NCI-H2227 treated with DMSO at 0.1 percent for 48 hours (cell line): ENCODE data around the gene SMARCA2.
A peak's percentile ranks its signal among the peaks of the same experiment; 100 is the strongest.

ENCODE experiments used
- DNase-seq: peaks from one replicate; lab custom pipeline; 2025; lab: John Stamatoyannopoulos, UW

Gene SMARCA2

DNA sequence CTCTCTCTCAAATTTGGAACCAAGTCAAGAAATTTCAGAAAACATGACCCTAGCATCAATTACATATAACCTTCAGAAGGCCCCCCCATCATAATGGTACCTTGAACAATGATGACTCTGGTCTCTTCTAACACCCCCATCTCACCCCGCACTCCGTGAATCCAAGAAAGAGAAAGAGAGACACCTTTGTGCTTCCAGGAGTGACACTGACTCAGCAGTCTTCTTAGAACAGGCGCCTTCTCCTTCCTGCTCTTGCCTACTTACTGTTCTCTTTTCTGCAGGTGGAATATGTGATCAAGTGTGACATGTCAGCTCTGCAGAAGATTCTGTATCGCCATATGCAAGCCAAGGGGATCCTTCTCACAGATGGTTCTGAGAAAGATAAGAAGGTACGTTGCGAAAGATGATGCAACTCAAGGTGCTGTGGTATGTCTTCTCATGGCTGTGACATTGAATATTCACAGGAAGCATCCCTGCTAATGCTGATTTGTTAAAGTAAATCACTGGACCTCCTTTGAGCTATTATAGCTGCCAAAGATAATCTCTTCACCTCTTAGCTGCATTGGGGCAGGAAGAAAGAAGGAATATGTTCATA is 81.3 kb downstream of the SMARCA2 start:
- peak; percentile 3 for DNase-seq

DNA sequence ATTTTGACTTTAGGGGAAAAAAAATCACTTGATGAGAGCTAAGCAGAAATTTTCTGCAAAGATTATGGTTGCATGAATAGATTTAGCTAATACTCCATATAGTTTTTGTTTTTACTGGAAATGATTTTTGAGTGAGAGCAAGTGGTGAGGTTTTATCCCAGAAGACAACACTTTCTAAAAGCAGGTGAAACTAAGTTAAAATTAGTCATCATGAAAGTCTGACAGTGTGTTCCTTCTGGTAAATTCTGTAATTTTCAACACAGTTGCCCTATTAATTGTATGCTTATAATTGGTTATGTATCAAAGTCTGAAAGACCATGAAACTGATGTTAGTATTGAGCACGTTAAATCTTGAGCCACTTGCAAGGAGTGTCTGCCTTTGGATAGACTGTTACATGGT is 91.5 kb downstream of the SMARCA2 start:
- DNase-seq, result no peak

DNA sequence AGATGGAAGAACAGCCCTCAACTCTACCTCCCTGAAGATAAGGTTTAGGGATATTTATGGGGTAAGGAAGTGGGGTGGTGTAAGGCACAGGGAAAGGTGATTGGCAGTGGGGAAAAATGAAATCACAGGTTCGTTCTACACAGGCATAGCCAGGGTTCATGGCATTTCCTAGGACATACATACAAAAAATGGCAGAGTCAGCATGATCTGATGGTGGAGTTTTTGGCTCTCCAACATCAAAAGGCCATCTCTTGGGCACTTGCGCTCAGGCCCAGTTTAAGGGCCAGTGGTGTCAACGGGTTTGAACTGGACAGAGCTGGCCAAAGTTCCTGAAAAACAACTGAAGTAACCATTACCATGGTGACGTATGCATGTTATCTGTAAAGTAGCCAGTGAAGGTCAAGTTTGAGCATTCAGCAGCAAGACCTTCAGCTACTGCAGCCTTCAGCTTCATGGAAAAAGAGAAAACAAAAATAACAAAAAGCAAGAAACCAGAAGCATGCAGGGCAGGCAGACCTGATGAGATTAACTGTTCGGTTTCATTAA is 92.8 kb downstream of the SMARCA2 start:
- DNase-seq, result no peak

DNA sequence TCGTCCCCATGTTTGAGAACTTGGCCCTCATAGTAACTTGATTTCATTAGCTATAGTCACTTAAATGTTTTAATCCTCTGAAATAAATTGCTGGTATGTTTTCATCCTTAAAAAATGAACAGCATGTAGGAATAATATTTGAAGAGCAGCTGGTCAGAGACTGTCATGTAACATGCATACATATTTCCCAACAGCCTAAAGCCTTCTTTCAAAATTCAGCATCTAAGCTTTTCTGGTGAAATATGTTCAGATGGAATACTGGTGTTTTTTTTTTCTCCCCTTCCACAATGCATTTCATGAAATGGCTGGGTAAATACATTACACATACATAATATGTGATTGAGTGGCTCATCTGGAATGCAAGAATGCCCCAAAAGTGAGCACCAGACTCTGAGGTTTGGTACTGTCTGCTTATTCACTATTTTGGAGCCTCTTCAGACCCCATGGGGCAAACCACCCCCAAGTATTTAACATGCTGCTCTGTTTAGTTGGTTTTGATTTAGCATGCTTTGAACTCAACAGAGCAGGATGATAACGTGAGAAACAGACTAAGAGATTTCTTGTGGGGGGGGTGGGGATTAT is 94.0 kb downstream of the SMARCA2 start:
- DNase-seq, result no peak

DNA sequence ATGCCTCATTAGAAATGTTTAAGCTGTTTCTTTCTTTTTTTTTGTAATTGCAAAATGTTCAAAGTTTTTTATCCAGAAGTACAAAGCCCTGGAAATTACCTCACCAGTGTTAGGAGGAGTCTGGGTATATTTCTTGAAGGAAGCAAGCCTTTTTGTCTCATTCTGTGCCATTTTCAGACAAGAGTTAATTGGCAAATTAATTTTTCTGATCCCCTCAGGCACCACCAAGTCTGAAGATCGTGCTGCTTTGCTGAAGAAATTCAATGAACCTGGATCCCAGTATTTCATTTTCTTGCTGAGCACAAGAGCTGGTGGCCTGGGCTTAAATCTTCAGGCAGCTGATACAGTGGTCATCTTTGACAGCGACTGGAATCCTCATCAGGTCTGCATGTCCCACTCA is 94.9 kb downstream of the SMARCA2 start:
- no peak for DNase-seq

DNA sequence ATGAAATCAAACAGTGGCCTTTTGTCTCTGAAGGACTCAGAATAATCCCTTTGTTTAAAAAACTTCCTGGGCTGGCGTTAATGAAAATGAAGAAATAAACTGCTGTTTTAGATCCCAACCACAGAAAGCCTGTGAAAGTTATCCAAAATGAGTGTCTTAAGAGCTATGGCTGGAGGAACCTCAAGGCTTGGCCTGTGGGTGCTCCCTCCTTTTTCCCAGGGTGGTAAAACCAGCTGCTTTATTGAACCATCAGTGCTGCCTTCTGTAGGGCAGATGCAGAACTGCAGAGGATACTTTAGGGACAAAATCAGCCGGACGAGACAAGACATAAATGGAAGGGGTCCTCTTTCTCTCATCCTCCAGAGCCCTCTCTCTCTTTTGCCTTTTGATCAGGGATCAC is 100.9 kb downstream of the SMARCA2 start:
- DNase-seq, result no peak

DNA sequence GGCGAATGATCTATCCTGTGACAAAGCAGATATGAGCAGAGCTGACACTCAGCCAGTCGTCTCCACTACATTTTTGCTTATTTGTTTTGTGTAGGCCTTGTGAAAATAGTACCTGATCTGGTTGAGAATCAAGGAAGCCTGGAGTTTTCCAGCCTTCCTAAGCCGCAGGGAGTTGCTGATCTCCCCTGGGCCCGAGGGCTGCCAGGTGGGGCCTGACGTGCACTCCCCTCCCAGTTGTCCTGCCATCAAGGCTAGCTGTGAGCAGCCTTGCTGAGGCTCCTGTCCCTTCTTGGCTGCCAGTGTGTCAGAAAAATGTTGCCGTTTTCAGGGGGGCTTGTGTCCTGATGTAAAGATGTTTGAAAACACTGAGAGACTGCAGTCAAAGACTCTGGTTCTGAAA is 102.4 kb downstream of the SMARCA2 start:
- no peak for DNase-seq

DNA sequence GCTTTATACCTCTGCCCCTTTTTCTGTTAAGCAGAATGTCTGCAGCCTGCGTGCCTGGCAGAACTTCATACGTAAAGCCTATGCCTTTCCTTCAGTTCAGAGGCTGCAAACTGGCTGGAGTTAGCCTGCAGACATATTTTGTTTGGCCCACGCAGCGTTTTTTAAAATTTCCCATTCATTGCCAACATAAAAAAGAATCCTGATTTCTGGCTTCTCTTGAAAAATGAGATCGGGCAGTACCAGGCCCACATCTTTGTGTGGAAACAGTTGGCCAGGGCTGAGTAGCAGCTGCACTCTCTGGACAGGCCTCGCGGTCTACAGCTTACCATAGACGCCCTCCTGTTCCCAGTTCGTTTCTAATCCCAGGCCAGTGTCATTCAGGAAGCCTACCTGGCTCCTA is 104.4 kb downstream of the SMARCA2 start:
- no peak for DNase-seq

DNA sequence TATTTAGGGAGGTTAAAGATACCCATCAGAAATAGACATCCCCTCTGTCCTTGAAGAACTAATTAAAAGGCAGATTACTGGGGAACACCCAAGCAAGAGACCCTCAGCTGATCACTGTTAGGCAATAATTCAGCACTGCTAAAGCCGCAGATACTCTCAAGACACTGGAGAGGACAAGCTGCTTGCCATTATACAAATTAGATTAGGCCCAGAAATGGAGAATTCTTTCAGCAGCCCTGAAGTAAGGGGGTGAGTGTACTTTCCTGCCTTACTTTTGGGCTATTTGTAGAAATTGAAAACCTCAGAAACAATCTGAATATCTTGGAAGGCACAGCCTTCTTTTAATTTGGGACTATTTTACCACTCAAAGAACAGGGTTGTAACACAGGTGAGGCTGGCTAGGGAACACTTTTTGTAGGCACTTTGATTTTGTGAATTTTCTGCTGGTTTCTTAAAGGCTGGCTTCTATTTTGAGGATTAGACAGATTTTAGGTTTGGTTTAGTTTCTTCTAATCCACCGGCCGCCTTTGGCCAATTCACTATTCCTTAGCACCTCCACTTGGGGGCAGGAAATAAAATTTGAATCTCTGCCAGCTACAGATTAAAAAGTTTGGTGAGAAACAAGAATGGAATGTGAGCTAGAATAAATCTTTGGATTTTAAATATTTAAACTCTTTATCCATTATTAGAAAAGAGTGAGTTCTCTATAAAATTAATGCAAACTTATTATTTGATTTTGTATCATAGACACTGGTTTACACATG is 106.0 kb downstream of the SMARCA2 start:
- no peak for DNase-seq

DNA sequence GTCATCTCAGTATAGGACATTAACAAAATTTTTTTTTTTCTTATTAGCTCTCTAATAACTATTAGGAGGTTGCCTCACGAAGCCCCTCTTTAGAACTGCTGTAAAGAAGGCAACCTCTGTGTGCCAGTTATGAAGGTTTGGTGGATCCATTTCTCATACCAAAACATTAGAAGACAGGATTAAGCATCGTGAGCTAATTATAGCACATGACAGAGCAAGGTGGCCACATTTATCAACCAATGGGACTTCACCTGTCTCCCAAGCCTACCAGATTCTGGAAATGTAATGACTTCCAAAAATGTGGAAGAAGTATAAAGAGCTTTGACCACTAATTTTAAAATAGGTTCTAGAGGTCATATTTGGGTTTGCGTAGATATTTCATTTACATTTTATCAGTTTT is 107.2 kb downstream of the SMARCA2 start:
- DNase-seq, result no peak

DNA sequence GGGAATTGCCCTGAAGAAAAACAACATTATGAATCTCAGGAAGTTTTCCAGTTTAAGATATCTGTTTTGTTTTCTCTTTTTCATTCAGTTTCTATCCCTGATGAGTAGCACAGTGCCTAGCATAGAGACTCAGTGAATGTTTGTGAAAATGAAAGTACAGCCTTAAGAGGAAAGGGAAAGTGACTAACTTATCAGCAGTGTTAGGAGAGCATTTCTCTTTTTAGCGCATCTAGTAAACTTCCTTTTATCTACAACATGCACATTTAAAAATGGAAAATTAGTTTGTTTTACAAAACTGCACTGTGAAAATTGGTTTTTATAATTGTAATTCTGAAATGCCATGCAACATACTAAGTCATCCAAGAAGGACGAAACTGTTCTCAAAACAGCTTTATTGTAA is 110.8 kb downstream of the SMARCA2 start:
- no peak for DNase-seq

DNA sequence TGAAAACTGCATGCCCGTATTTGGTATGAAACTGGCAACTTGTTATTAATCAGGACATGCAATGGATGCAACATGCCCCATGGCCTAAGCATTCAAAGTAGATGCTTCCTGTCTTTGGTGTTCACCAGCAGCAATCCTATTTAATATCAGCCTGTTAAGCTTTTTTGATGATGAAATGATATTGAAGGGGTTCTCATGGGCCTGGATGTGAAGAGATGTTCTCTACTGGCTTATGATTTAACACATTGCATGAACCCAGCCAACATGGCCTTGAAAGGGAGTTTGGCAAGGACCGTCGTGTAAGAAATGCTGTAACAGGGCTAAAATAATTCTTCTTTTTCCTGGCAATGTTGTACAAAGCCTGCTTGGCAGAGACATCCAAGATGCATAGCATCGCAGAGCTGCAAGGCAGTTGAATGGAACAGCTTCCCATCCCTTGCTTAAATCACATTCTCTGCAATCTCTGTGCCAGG is 111.2 kb downstream of the SMARCA2 start:
- no peak for DNase-seq

DNA sequence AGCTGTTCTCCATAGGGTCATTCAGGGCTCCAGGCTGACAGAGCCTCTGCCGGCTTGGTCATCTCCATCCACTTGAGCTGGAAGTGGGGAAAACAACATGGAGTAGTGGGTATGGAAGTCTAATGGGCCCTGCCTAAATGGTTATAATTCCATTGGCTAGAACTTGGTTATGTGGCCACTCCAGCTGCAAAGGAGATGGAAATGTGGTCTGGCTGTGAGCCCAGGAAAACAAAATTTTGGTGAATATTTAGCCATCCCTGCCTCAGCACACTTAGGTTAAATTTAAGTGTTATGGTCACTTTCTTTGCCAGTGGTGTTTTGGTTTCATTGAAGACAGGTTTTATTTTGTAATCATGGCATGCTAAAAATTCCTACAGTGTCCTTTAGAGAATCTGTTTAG is 112.3 kb downstream of the SMARCA2 start:
- DNase-seq, result no peak

DNA sequence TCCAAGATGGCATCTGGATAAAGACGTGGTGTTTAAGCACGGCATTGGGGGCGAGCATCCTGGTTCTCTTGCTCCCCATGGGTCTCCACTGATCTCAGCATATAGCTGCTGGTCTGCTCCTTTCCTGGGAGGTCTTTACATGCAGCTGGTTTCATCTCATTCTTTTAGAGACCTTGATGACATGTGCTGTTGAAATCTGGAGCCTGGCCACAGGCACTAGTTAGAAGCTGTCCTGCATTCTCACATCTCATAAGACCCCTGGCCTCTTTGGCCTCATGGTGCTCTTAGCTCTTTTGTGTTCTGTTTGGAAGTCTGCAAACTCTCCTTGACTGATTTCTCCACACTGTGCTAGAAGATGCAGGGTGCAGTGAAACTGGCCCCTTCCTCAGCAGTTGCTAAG is 113.0 kb downstream of the SMARCA2 start:
- no peak for DNase-seq

DNA sequence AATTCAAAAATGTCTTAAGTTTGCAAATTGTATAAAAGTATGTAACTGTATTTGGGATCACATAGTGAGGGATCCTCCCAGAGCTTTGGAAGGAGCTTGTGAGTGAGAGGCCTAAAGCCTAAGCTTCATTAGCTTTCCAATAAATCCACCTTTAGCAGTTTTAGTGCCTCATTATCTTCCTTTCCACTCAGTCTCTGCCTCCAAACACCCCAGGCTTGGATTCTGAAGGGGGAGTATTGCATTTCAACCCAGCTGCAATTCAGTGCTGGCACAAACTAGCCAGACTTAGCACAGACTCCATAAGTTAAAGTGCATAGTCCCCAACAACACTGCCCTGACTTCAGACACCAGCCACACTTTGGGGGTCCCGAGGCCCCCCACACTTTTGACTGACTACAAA is 113.5 kb downstream of the SMARCA2 start:
- DNase-seq, result no peak

DNA sequence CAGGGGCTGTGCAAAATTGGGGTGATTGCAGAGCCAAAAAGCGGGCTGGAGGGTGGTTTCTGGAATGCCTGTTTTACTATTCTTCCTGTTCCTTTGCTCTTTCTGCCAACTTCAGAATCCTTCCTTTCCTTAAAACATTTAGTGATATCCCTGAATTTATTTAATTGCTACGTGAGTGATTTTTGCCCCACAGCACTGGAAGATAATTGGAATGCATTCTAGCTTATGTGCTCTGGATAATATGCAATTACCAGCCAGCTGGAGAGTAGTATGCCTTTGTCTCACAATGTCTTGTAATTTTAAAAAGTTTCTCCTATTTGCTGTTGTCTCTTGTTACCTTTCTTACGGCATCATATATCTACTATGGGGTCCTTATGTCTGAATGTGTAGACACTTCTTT is 115.8 kb downstream of the SMARCA2 start:
- DNase-seq, result no peak

DNA sequence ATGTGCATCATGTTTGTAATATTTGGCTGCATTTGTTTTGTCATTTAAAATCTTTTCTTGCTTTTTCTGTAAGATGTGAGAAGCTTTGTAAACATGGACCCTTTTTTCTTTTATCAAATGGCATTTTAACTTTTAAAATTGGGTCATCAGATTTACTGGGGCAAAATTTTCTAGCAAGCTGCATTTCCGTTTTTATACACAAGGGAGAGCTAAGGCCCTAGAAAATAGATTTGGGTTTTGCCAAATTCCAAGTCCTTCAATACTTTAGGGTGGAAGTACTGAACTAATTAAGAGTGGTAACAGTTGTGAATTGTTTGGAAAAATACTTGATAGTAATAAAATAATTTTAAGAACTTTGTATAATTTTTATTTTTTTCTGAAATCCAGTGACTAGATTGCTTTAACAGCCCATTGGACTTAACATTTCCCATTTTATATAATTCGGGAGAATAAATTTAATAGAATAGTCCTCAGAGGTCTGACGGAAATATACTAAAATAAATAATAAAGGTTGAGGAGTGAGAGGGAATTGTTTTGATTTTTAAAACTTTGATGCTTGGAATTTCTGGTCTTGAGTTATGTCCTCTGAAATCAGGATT is 117.4 kb downstream of the SMARCA2 start:
- peak; percentile 6 for DNase-seq

DNA sequence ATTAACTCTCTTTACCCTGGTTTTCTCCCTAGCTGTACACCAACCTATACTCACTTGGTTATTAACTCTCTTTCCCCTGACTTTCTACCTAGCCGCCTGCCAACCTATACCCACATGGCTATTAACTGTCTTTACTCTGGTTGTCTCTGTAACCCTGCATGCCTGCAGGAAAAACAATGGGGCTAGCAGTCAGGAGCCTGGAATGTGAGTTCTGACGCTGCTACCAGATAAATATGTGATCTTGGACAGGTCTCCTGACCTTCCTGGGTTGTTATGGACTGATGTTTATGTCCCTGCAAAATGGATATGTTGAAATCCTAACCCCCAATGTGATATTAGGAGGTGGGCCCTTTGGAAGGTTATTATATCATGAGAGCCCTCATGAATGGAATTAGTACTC is 119.2 kb downstream of the SMARCA2 start:
- no peak for DNase-seq

DNA sequence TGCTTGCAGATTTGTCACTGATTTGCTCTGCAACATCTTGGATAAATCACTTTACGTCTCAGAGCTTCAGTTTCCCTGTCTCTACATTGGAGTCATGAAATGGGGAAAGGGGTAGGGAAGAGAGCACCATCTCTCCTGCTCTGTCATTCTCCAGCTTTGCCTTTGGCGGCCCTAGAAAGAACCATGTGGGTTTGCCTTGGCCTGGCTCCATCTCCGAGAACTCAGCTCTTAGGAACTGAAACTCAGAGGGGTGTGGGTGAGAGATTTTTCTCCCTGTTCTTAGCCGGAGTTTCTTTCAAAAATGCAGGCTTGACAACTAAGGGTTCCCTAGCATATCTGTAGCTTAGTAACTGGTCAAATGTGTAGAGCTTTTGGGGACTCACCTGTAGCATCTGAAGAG is 123.5 kb downstream of the SMARCA2 start:
- DNase-seq, result no peak

DNA sequence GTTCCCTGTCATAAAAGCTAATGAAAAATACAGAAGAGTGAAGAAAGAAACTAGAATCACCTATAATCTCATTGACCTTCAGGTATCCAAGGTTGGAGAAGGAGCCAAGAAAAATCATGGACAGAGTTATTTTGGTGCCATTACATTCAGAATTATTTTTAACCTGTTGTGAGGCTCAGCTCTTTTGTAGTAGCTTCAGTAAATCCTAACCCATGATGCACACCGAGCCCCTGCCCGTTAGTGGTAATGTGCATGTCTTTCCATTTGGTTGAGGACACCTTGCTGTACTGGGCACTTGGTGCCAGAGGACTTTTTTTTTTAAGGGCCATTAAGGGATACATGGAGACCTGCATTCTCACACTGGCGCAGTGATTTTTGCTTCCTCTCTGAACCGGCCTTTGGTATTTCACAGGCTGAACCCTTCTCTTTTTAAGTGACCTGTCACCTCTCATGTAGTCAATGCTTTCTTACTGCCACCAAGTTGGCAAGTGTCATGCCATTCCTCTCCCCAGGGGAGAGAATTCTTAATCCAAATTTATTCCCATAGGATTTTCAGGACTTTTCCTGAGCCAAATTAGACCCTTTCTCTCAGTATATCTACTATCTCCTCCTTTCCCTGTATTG is 125.6 kb downstream of the SMARCA2 start:
- DNase-seq, result no peak

DNA sequence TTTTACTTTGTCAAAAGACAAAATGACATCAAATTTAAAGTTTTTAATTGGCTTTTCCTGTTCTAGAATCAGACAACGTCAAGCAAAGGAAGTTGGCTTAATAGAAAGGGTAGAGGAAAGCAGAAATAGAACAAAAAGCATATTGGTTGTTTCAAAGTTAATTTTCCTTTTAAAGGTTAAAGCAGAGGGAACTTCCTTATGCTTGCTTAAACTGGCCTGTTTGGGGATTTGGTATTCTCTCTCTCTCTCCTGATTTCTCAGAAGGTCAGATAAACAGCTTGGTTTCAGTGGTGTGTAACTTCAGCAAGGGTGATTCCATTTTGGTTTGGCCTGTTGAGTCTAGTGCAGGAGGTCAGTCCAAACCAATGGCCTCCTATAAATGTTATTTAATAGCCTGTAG is 127.1 kb downstream of the SMARCA2 start:
- no peak for DNase-seq

DNA sequence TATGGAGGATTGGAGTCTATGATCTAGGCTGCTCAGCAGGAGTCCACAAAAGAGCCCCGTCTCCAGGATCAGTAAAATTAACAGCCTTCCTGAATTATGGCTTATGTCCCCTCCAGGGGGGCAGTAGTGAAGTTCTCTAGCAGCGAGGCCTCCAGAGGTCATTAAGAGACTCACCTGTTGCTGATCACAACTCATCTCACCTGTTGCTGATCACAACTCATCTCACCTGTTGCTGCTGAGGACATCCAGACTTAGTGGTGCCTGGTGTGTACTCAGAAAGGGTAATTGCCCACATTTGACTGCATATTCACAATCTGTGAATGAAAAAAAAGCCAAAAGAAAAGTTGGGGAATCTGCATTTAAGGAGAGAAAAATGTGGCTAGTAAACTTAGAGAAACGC is 129.5 kb downstream of the SMARCA2 start:
- DNase-seq, result no peak
